GM23338 (cell line): ENCODE results near the gene OSBPL10. TPM values are rescaled to one million over a fixed set of nuclear protein-coding genes. Genes with fewer than 3 reads are reported as not detected.

Source experiments
- ATAC-seq: fragments of 200-7000 bp; cut with Tn5 transposase; 3 replicates; pipeline ENCODE4 v1.9.1; 2020
- DNase-seq: peaks from one replicate; pipeline ENCODE4 v3.0.0-alpha.2; 2015; ENCODE audit warnings: low spot score
- H2AFZ ChIP-seq: fragments of 200-600 bp; sonication (generic); 2 replicates; pipeline ENCODE4 v1.8.0; 2016; ENCODE audit warnings: antibody characterized with exemption, mild to moderate bottlenecking, moderate library complexity
- H3F3A ChIP-seq: fragments of 200-600 bp; sonication (generic); replicated peaks from 2 replicates; pipeline ENCODE4 v1.8.0; 2017; ENCODE audit warnings: antibody characterized with exemption, mixed run types, low read depth
- H3K27ac ChIP-seq: fragments of 200-600 bp; sonication (generic); 2 replicates; pipeline ENCODE4 v1.6.1; 2016; ENCODE audit warnings: low read depth
- H3K27me3 ChIP-seq: fragments of 200-600 bp; sonication (generic); 2 replicates; pipeline ENCODE4 v1.8.0; 2016; ENCODE audit warnings: mild to moderate bottlenecking, mixed run types, moderate library complexity; ENCODE audit not compliant: insufficient read depth
- H3K36me3 ChIP-seq: fragments of 200-600 bp; sonication (generic); 2 replicates; pipeline ENCODE4 v1.8.0; 2016; ENCODE audit warnings: mild to moderate bottlenecking; ENCODE audit not compliant: insufficient read depth
- H3K4me1 ChIP-seq: fragments of 200-600 bp; sonication (generic); 2 replicates; pipeline ENCODE4 v1.8.0; 2016; ENCODE audit warnings: mild to moderate bottlenecking, moderate library complexity; ENCODE audit not compliant: insufficient read depth
- H3K4me2 ChIP-seq: fragments of 200-600 bp; sonication (generic); 2 replicates; pipeline ENCODE4 v1.7.1; 2017; ENCODE audit warnings: mixed run types
- H3K4me3 ChIP-seq: fragments of 200-600 bp; sonication (generic); 2 replicates; pipeline ENCODE4 v1.6.1; 2016; ENCODE audit warnings: mixed run types
- H3K79me2 ChIP-seq: fragments of 200-600 bp; sonication (generic); replicated peaks from 2 replicates; pipeline ENCODE4 v1.8.0; 2017; ENCODE audit warnings: mild to moderate bottlenecking; ENCODE audit not compliant: insufficient read depth
- H3K9me2 ChIP-seq: fragments of 200-600 bp; sonication (generic); 2 replicates; pipeline ENCODE4 v1.8.0; 2017; ENCODE audit not compliant: insufficient read depth
- H4K20me1 ChIP-seq: fragments of 200-600 bp; sonication (generic); replicated peaks from 2 replicates; pipeline ENCODE4 v1.8.0; 2017; ENCODE audit warnings: mild to moderate bottlenecking; ENCODE audit not compliant: insufficient read depth
- H3K27ac Mint-ChIP-seq: 2 replicates; pipeline ENCODE4 v1.8.0; 2020; ENCODE audit warnings: inconsistent platforms, mild to moderate bottlenecking, moderate library complexity, mixed read lengths
- H3K27me3 Mint-ChIP-seq: 3 replicates; pipeline ENCODE4 v1.8.0; 2022; ENCODE audit warnings: low read depth, mild to moderate bottlenecking, moderate library complexity, mixed read lengths, inconsistent platforms; ENCODE audit not compliant: insufficient read depth, poor library complexity
- H3K36me3 Mint-ChIP-seq: 3 replicates; pipeline ENCODE4 v1.8.0; 2021; ENCODE audit warnings: low read depth, mild to moderate bottlenecking, inconsistent platforms, moderate library complexity, mixed read lengths
- H3K4me1 Mint-ChIP-seq: 3 replicates; pipeline ENCODE4 v1.8.0; 2020; ENCODE audit warnings: mild to moderate bottlenecking, inconsistent platforms, mixed read lengths
- H3K4me3 Mint-ChIP-seq: 3 replicates; pipeline ENCODE4 v1.8.0; 2021; ENCODE audit warnings: moderate library complexity, mild to moderate bottlenecking, inconsistent platforms, mixed read lengths
- H3K9me3 Mint-ChIP-seq: 3 replicates; pipeline ENCODE4 v1.8.0; 2020; ENCODE audit warnings: moderate library complexity, mild to moderate bottlenecking, inconsistent platforms, mixed read lengths
- CREB1 ChIP-seq: fragments of 250-450 bp; sonication (Bioruptor Pico); IDR thresholded peaks from 2 replicates; pipeline ENCODE4 v1.5.0; 2020; ENCODE audit warnings: low read depth, mild to moderate bottlenecking, moderate library complexity
- CTCF ChIP-seq, 2 experiments: fragments of 200-600 bp in 1 of 2; sonication (generic) in 1 of 2; conservative IDR thresholded peaks; 2 replicates each; pipeline versions ENCODE4 v1.5.1 to v1.6.1; 2016 to 2017; ENCODE audit warnings: antibody characterized with exemption in 2 of 2, low read depth in 2 of 2, mild to moderate bottlenecking in 2 of 2, moderate library complexity in 1 of 2
- ETS1 ChIP-seq: IDR thresholded peaks from 2 replicates; pipeline ENCODE4 v1.6.1; 2016; ENCODE audit warnings: antibody characterized with exemption
- EZH2 ChIP-seq: fragments of 200-600 bp; sonication (generic); IDR thresholded peaks from one replicate; pipeline ENCODE4 v1.8.0; 2017; ENCODE audit warnings: antibody characterized with exemption, mild to moderate bottlenecking, low read depth; ENCODE audit not compliant: unreplicated experiment
- EZH2phosphoT487 ChIP-seq: fragments of 200-600 bp; sonication (generic); IDR thresholded peaks from one replicate; pipeline ENCODE4 v1.8.1; 2018; ENCODE audit warnings: antibody characterized with exemption; ENCODE audit not compliant: unreplicated experiment
- NANOG ChIP-seq: IDR thresholded peaks from 2 replicates; pipeline ENCODE4 v1.6.1; 2016; ENCODE audit warnings: antibody characterized with exemption, borderline replicate concordance
- POLR2AphosphoS5 ChIP-seq: IDR thresholded peaks from 2 replicates; pipeline ENCODE4 v1.6.1; 2016; ENCODE audit warnings: antibody characterized with exemption, low read depth
- REST ChIP-seq: IDR thresholded peaks from one replicate; pipeline ENCODE4 v1.6.1; 2018; ENCODE audit warnings: antibody characterized with exemption; ENCODE audit not compliant: unreplicated experiment
- STAT1 ChIP-seq: IDR thresholded peaks from one replicate; pipeline ENCODE4 v1.6.1; 2016; ENCODE audit warnings: antibody characterized with exemption; ENCODE audit not compliant: unreplicated experiment
- ZNF114 ChIP-seq: fragments of 250-450 bp; sonication (Bioruptor Pico); IDR thresholded peaks from 2 replicates; pipeline ENCODE4 v1.5.0; 2020; ENCODE audit warnings: mild to moderate bottlenecking, moderate library complexity
- ZNF331 ChIP-seq: fragments of 250-450 bp; sonication (Bioruptor Pico); IDR thresholded peaks from 2 replicates; pipeline ENCODE4 v1.5.0; 2020; ENCODE audit warnings: low read depth, mild to moderate bottlenecking, moderate library complexity
- polyA plus RNA-seq: library from polyadenylated mRNA; unstranded; fragments of >200 nt; fragmentation: Nextera tagmentation; extraction: Ambion mirVana; gene quantifications from 2 replicates; pipeline ENCODE4 v1.2.1, GENCODE V29; 2016
- total RNA-seq: library from RNA; depleted of rRNA; stranded (reverse); fragments of >200 nt; shearing (Covaris generic); gene quantifications from 2 replicates; pipeline ENCODE4 v1.2.3, GENCODE V29; 2014

The OSBPL10 gene
- total and polyA plus RNA-seq, 2 experiments from 2014 or later, result 23.8 to 149 TPM

- H3K27ac Mint-ChIP-seq, result no peak overlapping the region
- peaks cover 6% of the 10 kb centered on the region for H3K27me3 Mint-ChIP-seq
- ATAC-seq, result no peak
Observed at GRCh38 chr3:31762888-31763351, 218.1 kb downstream of the OSBPL10 start.

More at GRCh38 chr3:31762888-31763351, 218.1 kb downstream of the OSBPL10 start:
- no peak overlapping the region for H2AFZ ChIP-seq
- Mint-ChIP-seq H3K4me3 (no peak overlapping the region), H3K9me3 (peaks cover 3% of the 10 kb centered on the region; the same call in 2 of the 3 replicates), H3K4me1 (peaks cover 5% of the 10 kb centered on the region), H3K36me3 (peaks cover 16% of the 10 kb centered on the region; the same call in 2 of the 3 replicates)
- H3K27me3 ChIP-seq, result no peaks in the 10 kb centered on the region
- no peak overlapping the region for H3K27ac ChIP-seq
- DNase-seq, result no peak
- no peak overlapping the region for H3K4me2 ChIP-seq
- peaks cover 65% of the 10 kb centered on the region for H3K79me2 ChIP-seq
- H3K36me3 ChIP-seq, result no peaks in the 10 kb centered on the region
- H4K20me1 ChIP-seq, result peaks cover 14% of the 10 kb centered on the region; the same call in 1 of the 2 replicates
- TF ChIP-seq ZNF114 (CRISPR knock-in tag) (no peak), EZH2phosphoT487 (no peak), REST (no peak), ZNF331 (CRISPR knock-in tag) (no peak), ETS1 (no peak), CREB1 (CRISPR knock-in tag) (no peak), EZH2 (no peak), STAT1 (no peak), POLR2AphosphoS5 (no peak), CTCF (conservative IDR thresholded peaks at IDR 0.05; ENCODE audit: low read depth in 2 of 2) (no peak), NANOG (no peak)
- no peak overlapping the region for H3K4me3 ChIP-seq
- no peaks in the 10 kb centered on the region for H3K9me2 ChIP-seq
- H3K4me1 ChIP-seq, result no peaks in the 10 kb centered on the region; the same call in 1 of the 2 replicates
- H3F3A ChIP-seq, result no peaks in the 10 kb centered on the region
